Measurements from ENCODE around the gene UVRAG. TPM values are rescaled to one million over a fixed set of nuclear protein-coding genes. Genes with fewer than 3 reads are reported as not detected.

Gene UVRAG
- total RNA-seq, 2 donors from 2014 or later, result 12.8 to 13.7 TPM

- Histone ChIP-seq H3K27me3 (no peaks in the 10 kb centered on the region), H3K27ac (no peak overlapping the region), H3K4me3 (no peak overlapping the region), H3K4me1 (peaks cover 3% of the 10 kb centered on the region), H3K9ac (ENCODE audit: low read depth in 2 of 2, low read length in 2 of 2) (no peak overlapping the region), H3K36me3 (no peaks in the 10 kb centered on the region), H3K9me3 (no peaks in the 10 kb centered on the region)
- TF ChIP-seq, protein P1, sequence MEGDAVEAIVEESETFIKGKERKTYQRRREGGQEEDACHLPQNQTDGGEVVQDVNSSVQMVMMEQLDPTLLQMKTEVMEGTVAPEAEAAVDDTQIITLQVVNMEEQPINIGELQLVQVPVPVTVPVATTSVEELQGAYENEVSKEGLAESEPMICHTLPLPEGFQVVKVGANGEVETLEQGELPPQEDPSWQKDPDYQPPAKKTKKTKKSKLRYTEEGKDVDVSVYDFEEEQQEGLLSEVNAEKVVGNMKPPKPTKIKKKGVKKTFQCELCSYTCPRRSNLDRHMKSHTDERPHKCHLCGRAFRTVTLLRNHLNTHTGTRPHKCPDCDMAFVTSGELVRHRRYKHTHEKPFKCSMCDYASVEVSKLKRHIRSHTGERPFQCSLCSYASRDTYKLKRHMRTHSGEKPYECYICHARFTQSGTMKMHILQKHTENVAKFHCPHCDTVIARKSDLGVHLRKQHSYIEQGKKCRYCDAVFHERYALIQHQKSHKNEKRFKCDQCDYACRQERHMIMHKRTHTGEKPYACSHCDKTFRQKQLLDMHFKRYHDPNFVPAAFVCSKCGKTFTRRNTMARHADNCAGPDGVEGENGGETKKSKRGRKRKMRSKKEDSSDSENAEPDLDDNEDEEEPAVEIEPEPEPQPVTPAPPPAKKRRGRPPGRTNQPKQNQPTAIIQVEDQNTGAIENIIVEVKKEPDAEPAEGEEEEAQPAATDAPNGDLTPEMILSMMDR (IDR thresholded peaks at IDR 0.05), result no peak
- no peak for DNase-seq
- intact Hi-C loops (cut with DNase I), result no loop called here
Observed at GRCh38 chr11:76023236-76024068, 208.4 kb downstream of the UVRAG start.

- Histone ChIP-seq H3K4me3 (no peak overlapping the region), H3K9ac (ENCODE audit: low read depth in 2 of 2, low read length in 2 of 2) (no peak overlapping the region), H3K27ac (no peak overlapping the region), H3K9me3 (no peaks in the 10 kb centered on the region), H3K27me3 (no peaks in the 10 kb centered on the region), H3K36me3 (no peaks in the 10 kb centered on the region), H3K4me1 (peaks cover 3% of the 10 kb centered on the region)
- intact Hi-C loops (cut with DNase I), result no loop called here
- TF ChIP-seq, protein P1 (IDR thresholded peaks at IDR 0.05), result no peak
- DNase-seq, result no peak
Observed at GRCh38 chr11:76025068-76025467, 210.1 kb downstream of the UVRAG start.

- intact Hi-C loops (cut with DNase I), result no loop called here
- no peak overlapping the region for H3K4me3 ChIP-seq
- H3K9me3 ChIP-seq, result no peaks in the 10 kb centered on the region
- no peaks in the 10 kb centered on the region for H3K27me3 ChIP-seq
- H3K9ac ChIP-seq (ENCODE audit: low read depth in 2 of 2, low read length in 2 of 2), result no peak overlapping the region
- no peak overlapping the region for H3K27ac ChIP-seq
- H3K36me3 ChIP-seq, result no peaks in the 10 kb centered on the region
- no peak for DNase-seq
- TF ChIP-seq, protein P1 (IDR thresholded peaks at IDR 0.05), result no peak
- H3K4me1 ChIP-seq, result peaks cover 3% of the 10 kb centered on the region
Observed at GRCh38 chr11:76025817-76026216, 210.8 kb downstream of the UVRAG start.

DNA sequence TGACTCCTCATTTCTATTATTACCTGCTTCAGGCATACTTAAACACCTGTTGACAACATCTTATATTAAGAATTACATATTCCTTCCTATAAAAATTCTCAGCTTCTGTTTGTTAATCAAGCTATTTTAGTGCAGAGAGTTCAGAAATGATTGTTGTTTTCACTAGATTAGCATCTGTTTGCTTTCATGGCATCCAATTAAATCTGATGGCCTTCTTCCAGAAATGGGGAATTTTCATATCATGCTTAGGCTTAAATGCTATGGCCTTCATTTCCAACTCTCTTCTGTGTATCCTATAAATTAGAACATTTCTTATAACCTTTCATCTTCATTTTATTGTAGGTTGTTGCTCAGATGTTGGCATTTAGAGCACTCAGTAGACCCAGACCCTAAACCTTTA lies 211.3 kb downstream of the UVRAG start:
- no peak for DNase-seq

GRCh38 chr11:76026862-76027261 lies 211.9 kb downstream of the UVRAG start:
- intact Hi-C loops (cut with DNase I), result no loop called here
- Histone ChIP-seq H3K4me1 (peaks cover 3% of the 10 kb centered on the region), H3K9ac (ENCODE audit: low read depth in 2 of 2, low read length in 2 of 2) (no peak overlapping the region), H3K36me3 (no peaks in the 10 kb centered on the region), H3K27ac (no peak overlapping the region), H3K27me3 (no peaks in the 10 kb centered on the region), H3K9me3 (no peaks in the 10 kb centered on the region), H3K4me3 (no peak overlapping the region)
- no peak for DNase-seq
- TF ChIP-seq, protein P1 (IDR thresholded peaks at IDR 0.05), result no peak

More for the DNA sequence above, 211.3 kb downstream of the UVRAG start:
- peaks cover 3% of the 10 kb centered on the region for H3K4me1 ChIP-seq
- no peak overlapping the region for H3K9ac ChIP-seq (ENCODE audit: low read depth in 2 of 2, low read length in 2 of 2)
- no peak overlapping the region for H3K4me3 ChIP-seq
- no peaks in the 10 kb centered on the region for H3K27me3 ChIP-seq
- no peaks in the 10 kb centered on the region for H3K9me3 ChIP-seq
- TF ChIP-seq, protein P1 (IDR thresholded peaks at IDR 0.05), result no peak
- no peaks in the 10 kb centered on the region for H3K36me3 ChIP-seq
- intact Hi-C loops (cut with DNase I), result no loop called here
- H3K27ac ChIP-seq, result no peak overlapping the region
